HFF-Myc (cell line): ENCODE data around the gene COX14.

Experiments
- DNase-seq: peaks from one replicate; pipeline ENCODE4 v3.0.0-alpha.2; 2011; ENCODE audit warnings: low read depth; ENCODE audit errors: extremely low read depth
- H3K4me3 ChIP-seq: replicated peaks from 2 replicates; pipeline ENCODE4 v1.5.1; 2011; ENCODE audit warnings: low read depth, mild to moderate bottlenecking, control low read depth, low read length
- TF ChIP-seq, protein P1 (sequence below): IDR thresholded peaks from 2 replicates; pipeline ENCODE4 v1.5.1; 2012; ENCODE audit warnings: mild to moderate bottlenecking, low read depth, low read length, control low read depth; ENCODE audit errors: missing control alignments

Gene COX14

DNA sequence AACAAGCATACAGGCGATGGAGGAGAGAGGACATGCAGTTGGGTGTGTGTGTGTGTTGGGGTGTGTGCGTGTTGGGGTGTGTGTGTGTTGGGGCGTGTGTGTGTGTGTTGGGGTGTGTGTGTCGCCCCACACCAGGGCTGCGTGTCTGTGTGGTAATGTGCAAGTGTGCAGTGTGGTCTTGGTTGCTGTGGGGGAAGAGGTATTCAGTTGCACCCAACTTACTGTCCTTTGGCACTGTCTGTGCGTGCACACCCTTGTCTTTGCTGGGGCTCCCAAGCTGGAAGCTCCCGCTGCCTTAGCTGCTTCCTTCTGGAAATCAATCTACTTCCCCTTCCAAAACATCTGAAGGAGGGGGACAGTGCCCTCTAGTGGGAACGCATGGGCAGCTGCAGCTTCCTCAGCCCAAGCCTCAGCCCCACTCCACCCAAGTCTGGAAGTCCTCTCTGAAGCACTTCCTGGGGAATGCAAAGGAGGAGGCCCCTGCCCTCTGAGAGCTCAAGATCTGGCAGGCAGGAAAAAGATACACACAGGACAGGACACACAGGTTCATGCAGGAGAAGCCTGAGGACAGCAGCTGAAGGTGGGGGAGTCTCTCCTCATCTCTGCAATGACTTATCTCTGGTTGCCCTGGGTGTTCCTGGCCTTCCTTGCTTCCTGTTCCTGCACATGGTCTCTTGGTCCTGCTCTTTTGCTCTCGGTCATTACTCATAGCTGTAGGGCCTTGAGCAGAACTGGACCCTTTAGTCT, 41.5 kb upstream of the COX14 start:
- TF ChIP-seq, protein P1, sequence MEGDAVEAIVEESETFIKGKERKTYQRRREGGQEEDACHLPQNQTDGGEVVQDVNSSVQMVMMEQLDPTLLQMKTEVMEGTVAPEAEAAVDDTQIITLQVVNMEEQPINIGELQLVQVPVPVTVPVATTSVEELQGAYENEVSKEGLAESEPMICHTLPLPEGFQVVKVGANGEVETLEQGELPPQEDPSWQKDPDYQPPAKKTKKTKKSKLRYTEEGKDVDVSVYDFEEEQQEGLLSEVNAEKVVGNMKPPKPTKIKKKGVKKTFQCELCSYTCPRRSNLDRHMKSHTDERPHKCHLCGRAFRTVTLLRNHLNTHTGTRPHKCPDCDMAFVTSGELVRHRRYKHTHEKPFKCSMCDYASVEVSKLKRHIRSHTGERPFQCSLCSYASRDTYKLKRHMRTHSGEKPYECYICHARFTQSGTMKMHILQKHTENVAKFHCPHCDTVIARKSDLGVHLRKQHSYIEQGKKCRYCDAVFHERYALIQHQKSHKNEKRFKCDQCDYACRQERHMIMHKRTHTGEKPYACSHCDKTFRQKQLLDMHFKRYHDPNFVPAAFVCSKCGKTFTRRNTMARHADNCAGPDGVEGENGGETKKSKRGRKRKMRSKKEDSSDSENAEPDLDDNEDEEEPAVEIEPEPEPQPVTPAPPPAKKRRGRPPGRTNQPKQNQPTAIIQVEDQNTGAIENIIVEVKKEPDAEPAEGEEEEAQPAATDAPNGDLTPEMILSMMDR: peak; percentile 99
- peak; percentile 69 for DNase-seq
- no peak overlapping the region for H3K4me3 ChIP-seq

DNA sequence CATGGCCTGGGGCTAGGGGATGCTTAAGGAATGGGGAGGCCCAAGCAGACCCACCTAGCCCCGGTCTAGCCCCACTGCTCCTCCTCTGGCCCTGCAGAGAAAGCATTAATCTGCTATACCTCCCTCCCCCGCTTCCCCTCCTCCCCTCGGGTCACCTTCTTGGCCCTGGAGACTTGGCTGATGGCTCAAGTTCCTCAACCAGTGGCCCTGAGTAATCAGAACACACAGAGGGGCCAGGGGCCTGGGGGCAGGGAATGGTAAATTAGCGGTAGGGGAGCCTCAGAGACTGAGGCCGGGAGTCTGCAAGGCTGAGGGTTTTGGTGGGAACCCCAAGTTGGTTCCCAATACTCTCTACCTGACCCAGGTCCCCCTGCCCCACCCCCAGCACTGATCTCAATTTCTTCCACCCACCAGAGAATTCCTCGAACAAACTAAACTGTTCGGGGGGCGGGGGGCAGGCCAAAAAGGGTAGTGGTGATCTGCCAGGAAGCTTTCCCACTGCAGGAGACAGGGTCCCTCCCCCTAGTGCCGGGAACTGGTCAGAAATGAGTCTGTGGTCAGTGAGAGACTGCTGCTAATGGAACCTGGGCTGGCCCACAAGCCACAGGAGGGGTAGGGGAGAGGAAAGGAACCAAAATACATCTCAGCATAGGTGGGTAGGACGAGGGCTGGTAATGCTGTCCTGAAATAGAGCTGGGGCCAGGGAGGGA, 39.7 kb upstream of the COX14 start:
- TF ChIP-seq, protein P1: no peak
- H3K4me3 ChIP-seq: no peak overlapping the region
- no peak for DNase-seq

DNA sequence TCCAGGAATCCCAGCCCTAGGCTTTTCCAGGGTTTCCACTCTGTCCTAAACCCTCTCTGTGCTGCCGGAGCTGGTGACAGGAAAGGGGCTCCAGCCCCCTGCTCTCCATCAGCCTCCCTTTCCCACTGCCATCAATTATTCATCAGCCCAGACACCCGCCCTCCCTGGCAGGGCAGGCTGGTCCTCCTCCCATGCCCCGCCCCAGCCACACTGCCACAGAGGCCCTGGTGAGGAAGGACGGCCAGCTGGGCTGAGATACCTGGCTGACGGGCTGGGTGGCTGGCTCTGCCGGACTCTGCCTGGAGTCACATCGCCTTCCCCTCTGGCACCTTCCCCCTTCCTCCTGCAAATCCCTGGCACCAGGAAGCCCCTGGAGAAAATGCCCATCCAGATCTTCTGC, 38.8 kb upstream of the COX14 start:
- H3K4me3 ChIP-seq: no peak overlapping the region
- no peak for DNase-seq
- TF ChIP-seq, protein P1: no peak

DNA sequence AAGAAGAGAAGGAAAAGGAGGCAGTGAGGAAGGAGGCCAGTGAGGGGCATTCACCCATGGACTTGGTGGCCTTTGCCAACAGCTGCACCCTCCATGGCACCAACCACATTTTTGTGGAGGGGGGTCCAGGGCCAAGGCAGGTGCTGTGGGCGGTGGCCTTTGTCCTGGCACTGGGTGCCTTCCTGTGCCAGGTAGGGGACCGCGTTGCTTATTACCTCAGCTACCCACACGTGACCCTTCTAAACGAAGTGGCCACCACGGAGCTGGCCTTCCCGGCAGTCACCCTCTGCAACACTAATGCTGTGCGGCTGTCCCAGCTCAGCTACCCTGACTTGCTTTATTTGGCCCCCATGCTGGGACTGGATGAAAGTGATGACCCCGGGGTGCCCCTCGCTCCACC, 38.3 kb upstream of the COX14 start:
- no peak for DNase-seq
- H3K4me3 ChIP-seq: no peak overlapping the region
- TF ChIP-seq, protein P1: no peak

DNA sequence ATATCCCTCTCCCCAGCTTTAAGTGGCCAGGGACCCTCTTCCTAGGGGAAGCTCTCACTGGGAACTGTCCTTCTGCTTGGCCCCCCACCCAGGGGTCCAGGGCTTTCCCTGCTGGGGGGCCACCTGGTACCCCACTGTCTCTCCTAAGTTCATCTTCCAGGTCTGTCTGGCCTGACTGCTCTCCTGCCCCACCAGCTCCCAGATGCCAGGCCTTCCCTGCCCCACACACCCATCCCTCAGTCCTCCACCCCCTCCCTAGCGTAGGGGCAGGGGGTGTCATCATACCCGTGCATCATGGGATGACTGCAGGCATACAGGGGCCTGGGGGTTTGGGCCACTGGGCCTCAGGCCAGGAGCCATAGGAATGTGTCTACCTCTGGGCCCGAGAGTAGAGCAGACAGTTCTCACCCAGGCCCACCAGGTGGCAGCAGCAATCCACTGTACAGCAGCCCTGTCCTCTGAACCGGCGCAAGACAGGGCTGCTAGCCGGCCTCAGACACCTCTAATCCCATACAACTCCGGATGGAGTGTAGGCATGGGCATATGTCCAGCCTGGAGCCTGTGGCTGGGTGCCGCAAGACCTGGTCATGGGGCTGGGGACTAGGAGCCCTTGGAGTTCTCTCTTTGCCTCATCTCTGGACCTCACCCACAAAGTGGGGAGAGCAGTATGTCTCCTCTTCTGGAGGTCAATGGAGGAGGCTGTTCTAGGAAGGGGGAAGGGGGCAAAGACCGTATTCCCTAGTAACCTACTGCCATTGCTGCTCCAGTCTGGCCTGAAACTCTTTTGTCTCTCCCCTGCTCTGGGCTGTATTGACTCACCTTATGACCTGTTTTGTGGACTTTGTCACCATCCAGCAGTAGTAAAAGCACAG, 36.9 kb upstream of the COX14 start:
- H3K4me3 ChIP-seq: no peak overlapping the region
- DNase-seq: peak; percentile 67
- TF ChIP-seq, protein P1: peak; percentile 91

DNA sequence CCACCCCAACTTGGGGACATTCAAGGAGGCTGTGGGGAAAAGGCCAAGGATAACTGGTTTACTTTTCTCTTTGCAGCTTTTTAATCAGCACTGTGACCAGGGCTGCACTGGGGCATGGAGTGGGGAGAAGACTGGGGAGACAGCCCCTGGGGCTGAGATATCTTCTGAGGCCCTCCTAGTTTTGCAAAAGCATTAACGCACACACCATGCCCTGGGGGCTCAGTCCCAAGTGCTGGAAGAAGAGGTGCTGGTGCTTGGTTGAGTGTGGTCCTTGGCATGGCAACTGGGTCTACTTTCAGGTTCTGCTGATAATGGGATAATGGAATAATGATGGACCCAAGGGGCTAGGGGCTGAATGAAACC, 36.2 kb upstream of the COX14 start:
- TF ChIP-seq, protein P1: no peak
- no peak for DNase-seq
- H3K4me3 ChIP-seq: no peak overlapping the region
